ENCODE measurements around the gene GPX2. TPM values are rescaled to one million over a fixed set of nuclear protein-coding genes. Genes with fewer than 3 reads are reported as not detected.

Gene GPX2
- total RNA-seq, 4 donors from 2014 or later = 115 to 286 (median 143) TPM

DNA sequence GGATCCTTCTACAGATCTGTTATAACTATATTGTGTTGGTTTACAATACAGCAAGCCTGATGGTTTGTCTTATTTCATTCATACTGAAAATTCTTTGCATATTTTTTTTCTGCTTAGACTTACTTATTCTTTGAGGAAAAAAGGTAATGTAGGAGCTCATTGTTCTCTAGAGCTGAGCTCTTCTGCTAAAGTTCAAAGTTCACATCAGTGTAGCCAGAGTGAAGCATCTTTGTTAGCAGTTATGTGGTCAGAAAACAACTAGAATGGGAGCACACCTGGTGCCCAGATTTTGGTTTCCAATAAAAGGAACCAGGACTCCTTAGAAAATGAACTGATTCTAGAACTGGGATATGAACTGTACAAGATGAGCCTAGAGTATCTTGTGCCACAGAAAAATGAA is 10.3 kb downstream of the GPX2 start:
- H3K4me3 ChIP-seq = no peak overlapping the region
- H3K27ac ChIP-seq = no peak overlapping the region
- DNase-seq = no peak
- TF ChIP-seq, protein P1, sequence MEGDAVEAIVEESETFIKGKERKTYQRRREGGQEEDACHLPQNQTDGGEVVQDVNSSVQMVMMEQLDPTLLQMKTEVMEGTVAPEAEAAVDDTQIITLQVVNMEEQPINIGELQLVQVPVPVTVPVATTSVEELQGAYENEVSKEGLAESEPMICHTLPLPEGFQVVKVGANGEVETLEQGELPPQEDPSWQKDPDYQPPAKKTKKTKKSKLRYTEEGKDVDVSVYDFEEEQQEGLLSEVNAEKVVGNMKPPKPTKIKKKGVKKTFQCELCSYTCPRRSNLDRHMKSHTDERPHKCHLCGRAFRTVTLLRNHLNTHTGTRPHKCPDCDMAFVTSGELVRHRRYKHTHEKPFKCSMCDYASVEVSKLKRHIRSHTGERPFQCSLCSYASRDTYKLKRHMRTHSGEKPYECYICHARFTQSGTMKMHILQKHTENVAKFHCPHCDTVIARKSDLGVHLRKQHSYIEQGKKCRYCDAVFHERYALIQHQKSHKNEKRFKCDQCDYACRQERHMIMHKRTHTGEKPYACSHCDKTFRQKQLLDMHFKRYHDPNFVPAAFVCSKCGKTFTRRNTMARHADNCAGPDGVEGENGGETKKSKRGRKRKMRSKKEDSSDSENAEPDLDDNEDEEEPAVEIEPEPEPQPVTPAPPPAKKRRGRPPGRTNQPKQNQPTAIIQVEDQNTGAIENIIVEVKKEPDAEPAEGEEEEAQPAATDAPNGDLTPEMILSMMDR (IDR thresholded peaks at IDR 0.05) = no peak
- TF ChIP-seq POLR2A (IDR thresholded peaks at IDR 0.05) = no peak
- peaks cover 0 to 27% (median 0%) of the 10 kb centered on the region in 4 donors for H3K4me1 ChIP-seq
- no peaks in the 10 kb centered on the region for H3K9me3 ChIP-seq
- H3K36me3 ChIP-seq = peaks cover 0 to 52% (median 0%) of the 10 kb centered on the region in 3 donors
- no peaks in the 10 kb centered on the region for H3K27me3 ChIP-seq

DNA sequence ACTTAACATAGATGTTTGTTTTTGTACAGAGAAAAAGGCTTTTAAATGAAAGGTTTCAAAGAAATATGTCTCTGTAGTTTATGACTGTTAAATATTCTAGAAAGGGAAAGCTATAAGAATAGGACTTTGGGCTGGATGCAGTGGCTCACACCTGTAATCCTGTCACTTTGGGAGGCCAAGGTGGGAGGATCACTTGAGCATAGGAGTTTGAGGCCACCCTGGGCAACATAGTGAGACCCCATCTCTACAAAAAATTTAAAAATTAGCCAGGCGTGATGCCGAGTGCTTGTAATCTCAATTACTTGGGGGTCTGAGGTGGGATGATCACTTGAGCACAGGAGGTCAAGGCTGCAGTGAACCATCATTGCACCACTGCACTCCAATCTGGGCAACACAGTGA is 11.4 kb downstream of the GPX2 start:
- H3K9me3 ChIP-seq = no peaks in the 10 kb centered on the region
- H3K4me1 ChIP-seq = peaks cover 0 to 21% (median 0%) of the 10 kb centered on the region in 4 donors
- no peak overlapping the region for H3K4me3 ChIP-seq
- peaks cover 0 to 63% (median 0%) of the 10 kb centered on the region in 3 donors for H3K36me3 ChIP-seq
- no peaks in the 10 kb centered on the region for H3K27me3 ChIP-seq
- TF ChIP-seq, protein P1 (IDR thresholded peaks at IDR 0.05) = no peak
- TF ChIP-seq POLR2A (IDR thresholded peaks at IDR 0.05) = no peak
- DNase-seq = no peak
- peak overlapping the region in 1 of 4 donors; percentile 1 for H3K27ac ChIP-seq

DNA sequence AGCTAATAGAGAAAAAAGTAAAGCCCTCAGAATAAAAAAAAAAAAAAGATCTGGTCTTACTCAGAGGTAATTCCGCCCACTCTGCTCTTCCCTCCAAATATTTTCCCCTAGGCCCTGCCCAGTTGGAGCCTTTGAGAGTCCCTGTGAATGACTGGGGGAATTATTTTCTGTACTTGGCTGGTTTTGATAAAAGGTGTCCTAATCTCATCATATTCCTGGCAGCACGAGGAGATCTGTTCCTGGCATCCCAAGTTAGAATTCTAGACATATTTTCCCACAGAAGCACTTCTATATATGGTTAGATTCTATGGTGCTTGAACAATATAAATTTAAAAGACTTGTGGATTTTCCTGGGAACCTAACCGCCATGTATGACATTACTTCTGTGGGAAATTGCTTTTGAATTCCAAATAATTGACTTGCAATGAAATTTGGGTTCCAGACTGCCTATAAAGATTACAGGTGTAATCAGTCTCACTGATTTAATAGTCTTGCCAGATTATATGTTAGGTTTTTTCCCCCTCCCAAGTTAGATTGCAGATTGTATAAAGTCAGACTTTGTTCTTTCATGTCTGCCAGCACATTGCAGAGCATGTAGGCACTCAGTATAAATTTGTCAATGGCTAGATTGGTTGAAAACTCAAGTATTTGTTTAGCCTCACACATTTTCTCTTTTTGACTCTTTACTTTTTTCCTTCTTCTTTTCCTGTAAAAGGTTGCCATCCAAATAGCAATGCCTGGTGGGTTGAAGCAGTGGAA is 12.3 kb downstream of the GPX2 start:
- H3K9me3 ChIP-seq = no peaks in the 10 kb centered on the region
- peaks cover 0 to 72% (median 0%) of the 10 kb centered on the region in 3 donors for H3K36me3 ChIP-seq
- H3K4me3 ChIP-seq = no peak overlapping the region
- peaks cover 0 to 19% (median 0%) of the 10 kb centered on the region in 4 donors for H3K4me1 ChIP-seq
- peak overlapping the region in 1 of 4 donors; percentile 1 for H3K27ac ChIP-seq
- TF ChIP-seq POLR2A (IDR thresholded peaks at IDR 0.05) = no peak
- TF ChIP-seq, protein P1 (IDR thresholded peaks at IDR 0.05) = no peak
- DNase-seq = no peak
- H3K27me3 ChIP-seq = no peaks in the 10 kb centered on the region

DNA sequence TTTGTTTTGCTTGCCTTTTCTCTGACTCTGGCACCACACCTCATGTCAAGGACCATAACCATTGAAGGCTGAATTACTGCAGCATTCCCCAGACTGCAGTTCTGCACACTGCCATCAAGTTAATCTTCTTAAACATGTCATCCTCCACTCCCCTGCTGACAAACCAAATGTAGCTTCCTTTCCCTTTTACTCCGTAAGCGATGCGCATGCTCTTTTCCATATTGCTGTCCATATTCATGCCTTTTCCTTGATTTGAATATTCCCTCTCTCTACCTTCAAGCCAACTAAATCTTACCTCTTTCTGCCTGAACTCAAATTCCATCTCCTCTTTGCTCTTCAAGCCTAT is 13.6 kb downstream of the GPX2 start:
- Histone ChIP-seq H3K27ac (peak overlapping the region in 3 of 4 donors; percentile 4 to 50 (median 21)), H3K4me3 (no peak overlapping the region), H3K9me3 (no peaks in the 10 kb centered on the region), H3K36me3 (peaks cover 0 to 72% (median 0%) of the 10 kb centered on the region in 3 donors), H3K4me1 (peaks cover 0 to 19% (median 0%) of the 10 kb centered on the region in 4 donors), H3K27me3 (no peaks in the 10 kb centered on the region)
- TF ChIP-seq, protein P1 (IDR thresholded peaks at IDR 0.05) = no peak
- no peak for TF ChIP-seq POLR2A (IDR thresholded peaks at IDR 0.05)
- DNase-seq = no peak

DNA sequence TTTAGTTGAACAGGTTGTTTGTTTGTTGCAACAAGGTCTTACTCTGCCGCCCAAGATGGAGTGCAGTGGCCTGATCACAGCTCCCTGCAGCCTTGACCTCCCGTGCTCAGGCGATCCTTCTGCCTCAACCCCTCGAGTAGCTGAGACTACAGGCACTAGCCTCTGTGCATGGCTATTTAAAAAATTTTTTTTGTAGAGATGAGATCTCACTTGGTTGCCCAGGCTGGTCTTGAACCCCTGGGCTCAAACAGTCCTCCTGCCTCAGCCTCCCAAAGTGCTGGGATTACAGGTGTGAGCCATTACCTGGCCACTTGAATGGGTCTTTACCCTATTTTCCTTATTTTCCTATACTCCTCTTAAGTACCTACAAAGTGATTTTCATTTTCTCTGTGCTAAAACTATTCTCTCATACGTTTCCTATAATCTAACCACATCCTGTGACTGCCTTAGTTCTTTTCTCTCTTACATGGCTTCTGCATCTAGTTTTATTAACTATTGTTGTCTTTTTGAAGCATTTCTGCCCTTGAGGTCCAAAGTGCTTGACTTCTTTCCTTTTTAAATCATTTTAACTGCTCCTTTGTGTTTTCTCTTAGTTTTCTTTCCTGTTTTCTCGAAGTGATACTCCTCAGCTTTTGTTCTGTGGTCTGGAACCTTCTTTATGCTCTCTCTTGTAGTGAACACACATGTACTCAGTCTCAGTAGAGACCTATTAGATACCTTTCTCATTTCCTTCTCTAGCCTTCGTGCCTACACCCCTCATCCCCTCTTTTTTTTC is 14.1 kb downstream of the GPX2 start:
- DNase-seq = no peak
- Histone ChIP-seq H3K27me3 (no peaks in the 10 kb centered on the region), H3K9me3 (no peaks in the 10 kb centered on the region), H3K4me1 (peaks cover 0 to 19% (median 0%) of the 10 kb centered on the region in 4 donors), H3K36me3 (peaks cover 0 to 70% (median 0%) of the 10 kb centered on the region in 3 donors), H3K4me3 (peak overlapping the region in 1 of 4 donors; percentile 2), H3K27ac (peak overlapping the region in 3 of 4 donors; percentile 4 to 50 (median 21))
- TF ChIP-seq, protein P1 (IDR thresholded peaks at IDR 0.05) = no peak
- no peak for TF ChIP-seq POLR2A (IDR thresholded peaks at IDR 0.05)

All from Peyer's patch (tissue), 4 donors.